Activated T-helper 1 cell treated with Interleukin-2 at 50 U/mL for 16 hours (primary cell): ENCODE measurements around the gene ARFIP2.

Experiments used
- DNase-seq: peaks from one replicate; pipeline ENCODE4 v3.0.0-alpha.2; 2020; ENCODE audit warnings: low read depth

ARFIP2 gene

DNA sequence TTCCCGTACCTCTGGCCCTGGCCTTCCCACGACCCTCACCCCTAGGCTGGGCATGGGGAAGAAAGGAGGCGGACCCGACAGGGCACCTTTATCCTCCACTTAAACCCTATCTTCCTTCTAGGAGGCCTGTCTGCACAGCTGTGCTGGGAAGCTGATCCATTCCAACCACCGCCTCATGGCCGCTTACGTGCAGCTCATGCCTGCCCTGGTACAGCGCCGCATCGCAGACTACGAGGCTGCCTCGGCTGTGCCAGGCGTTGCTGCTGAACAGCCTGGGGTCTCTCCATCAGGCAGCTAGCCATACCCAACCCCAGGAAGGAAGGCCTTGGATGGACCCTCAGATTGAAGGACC lies 769 bp upstream of the ARFIP2 start:
- no peak for DNase-seq

DNA sequence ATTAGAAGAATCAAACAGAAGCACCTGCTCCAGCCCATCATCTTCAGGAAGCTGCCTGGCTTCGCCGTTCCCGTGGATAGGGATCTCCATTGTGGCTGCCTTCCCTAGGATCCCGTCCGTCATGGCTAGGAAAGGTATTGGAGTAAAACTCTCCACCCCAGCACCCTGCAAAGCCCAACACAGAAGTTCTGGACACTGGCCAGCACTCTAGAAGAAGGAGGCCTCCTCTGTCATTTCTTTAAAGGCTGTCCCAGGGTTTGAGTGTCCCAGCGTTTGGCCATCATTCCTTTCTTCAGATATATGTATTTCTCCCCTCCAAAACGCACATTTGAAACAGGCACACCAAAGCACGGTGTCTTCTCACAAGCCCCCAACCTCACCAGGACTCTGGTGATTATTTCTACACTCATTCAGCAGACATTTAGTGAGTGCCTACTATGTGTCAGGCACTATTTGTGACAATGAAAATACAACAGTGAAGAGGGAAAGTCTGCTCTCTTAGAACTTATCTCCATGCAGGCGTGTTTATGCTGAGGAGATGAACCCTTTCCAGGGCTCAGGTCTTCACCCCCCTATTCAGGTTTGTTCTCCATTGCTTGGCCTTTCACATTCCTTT lies 724 bp downstream of the ARFIP2 start:
- DNase-seq: no peak

DNA sequence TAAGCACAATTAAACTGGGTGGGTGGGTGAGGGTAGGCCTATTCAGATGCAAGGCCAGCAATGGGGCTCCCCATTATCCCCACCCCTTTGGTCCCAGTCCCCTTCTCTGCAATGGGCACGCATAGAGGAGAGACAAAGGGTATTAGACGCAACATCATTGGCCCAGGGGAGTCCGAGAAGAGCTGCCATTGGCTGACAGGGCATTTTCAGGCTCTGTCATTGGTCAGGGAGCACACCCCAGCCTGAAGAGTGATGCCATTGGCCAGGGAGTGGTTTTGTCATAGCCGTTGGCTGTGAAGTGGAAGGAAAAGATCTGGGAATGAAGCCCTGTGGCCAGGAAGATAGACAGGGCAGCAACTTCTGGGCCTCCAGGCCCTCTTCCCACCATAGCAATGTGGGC lies 4.6 kb downstream of the ARFIP2 start:
- no peak for DNase-seq

DNA sequence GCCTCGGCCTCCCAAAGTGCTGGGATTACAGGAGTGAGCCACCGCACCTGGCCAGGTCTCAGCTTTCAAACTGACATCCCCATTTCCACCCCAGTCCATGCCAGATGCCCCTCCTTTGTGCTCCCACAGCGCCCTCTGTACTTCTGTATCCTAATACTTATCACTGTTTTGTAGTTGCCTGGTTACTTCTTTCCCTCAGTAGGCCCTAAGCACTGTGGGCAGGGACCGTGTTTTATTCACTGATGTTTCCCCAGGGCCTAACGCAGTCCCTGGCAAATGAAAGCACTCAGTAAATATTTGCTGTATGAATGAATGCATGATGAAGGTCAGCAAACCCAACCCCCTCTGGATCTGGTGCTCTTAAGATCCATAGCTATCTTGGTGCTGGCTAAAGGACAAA lies 5.2 kb downstream of the ARFIP2 start:
- DNase-seq: no peak

DNA sequence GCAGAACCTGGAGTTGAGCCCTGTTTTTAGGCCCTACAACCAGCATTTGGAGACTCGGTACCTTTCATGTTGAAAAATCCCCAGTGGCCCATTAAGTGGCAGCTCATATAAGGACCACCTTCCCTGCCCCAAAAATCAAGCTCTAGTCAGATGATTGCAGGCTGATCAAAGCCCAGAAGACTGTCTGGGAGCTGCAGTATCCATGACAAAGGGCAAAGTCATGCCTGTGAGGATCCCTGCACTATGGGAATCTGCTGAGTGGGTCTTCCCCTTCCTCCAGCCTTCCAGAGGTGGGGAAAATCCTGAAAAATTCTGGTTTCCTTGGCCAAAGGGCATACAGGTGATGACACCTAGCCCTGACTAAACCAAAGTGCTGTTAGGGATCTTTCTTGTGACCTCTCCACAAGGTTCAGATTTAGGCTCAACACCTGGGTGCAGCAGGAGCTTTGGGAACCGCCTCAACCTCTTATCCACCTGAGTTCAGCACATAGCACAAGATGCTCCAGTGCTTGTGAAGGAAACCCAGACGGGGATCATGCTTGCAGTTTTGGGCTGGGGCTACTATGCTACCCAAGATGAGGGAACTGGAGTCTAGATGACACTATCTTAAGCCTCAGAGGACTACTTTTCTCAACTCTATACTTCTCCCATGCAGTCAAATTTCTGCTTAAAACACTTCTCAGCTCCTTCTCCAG lies 6.2 kb downstream of the ARFIP2 start:
- DNase-seq: no peak

GRCh38 chr11:6474413-6474792 lies 6.7 kb downstream of the ARFIP2 start:
- no peak for DNase-seq

DNA sequence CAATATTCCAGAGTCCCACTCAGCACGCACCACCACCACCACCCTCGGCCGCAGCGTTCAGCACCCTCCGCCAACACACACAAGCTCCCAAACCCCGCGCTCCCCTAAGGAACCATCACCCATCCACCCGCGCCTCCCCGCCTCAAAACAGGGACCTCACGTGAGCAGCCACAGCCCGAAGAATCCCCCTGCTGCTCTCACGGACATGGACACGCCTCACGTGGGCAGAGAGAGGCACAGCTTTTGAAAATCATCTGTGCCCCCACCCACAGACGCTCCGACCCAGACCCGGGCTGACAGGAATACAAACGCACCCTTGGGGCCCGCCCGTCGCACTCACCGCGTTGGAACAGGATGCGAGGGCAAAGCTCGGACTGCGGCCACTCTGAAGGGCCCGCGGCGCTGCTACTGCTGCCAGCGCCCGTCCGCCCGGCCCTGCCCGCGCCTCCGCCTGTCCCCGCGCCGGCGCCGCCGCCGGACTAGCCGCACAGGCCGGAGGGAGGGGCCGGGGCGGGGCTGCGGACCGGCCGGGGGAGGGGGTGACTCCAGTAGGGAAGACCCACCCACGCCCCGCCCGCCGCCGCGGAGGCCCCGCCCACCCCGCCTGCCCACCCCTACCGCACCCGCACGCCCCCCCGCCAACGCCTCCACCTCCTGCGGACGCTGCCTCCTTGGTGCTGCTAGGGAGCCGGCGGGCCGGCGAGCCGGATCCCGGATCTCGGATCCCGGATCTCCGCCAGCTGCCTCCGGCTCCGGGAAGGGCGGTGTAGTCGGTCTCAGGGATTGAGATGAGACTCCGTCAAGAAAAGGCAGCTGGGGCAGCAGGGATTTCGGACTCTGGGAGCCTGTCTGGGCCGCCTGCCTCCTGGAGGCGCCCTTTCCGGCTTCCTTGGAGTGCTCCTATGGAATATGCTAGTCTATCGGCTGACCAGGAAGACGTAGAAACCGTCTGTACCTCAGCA lies 7.4 kb downstream of the ARFIP2 start, which contains the start of gene TRIM3:
Gene TRIM3, minus strand, starts transcription at position 491 of the 962 bp plus-strand sequence. CDS start 8,246 bp downstream, outside the sequence.
- DNase-seq: peak; percentile 67

DNA sequence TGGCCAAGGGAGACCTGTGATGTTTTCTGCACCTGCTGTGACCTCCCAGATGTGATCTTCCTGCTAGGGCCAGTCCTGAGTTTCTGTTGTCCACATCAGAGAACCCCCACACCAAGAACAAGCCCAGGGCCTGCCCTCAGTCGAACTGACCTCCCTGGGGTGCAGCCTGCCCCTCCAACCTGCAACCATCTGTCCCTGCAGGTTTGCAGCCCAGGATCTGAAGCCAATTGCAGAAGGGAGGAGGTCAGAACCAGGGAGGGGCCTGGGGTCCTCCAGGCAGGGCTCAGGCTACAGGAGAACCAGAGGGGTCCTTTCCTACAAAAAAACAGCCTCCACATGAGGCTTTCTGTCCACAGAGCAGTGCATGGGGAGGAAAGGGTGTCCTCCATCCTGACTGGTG lies 8.2 kb downstream of the ARFIP2 start:
- DNase-seq: no peak

GRCh38 chr11:6469599-6469998 lies 11.5 kb downstream of the ARFIP2 start:
- no peak for DNase-seq

DNA sequence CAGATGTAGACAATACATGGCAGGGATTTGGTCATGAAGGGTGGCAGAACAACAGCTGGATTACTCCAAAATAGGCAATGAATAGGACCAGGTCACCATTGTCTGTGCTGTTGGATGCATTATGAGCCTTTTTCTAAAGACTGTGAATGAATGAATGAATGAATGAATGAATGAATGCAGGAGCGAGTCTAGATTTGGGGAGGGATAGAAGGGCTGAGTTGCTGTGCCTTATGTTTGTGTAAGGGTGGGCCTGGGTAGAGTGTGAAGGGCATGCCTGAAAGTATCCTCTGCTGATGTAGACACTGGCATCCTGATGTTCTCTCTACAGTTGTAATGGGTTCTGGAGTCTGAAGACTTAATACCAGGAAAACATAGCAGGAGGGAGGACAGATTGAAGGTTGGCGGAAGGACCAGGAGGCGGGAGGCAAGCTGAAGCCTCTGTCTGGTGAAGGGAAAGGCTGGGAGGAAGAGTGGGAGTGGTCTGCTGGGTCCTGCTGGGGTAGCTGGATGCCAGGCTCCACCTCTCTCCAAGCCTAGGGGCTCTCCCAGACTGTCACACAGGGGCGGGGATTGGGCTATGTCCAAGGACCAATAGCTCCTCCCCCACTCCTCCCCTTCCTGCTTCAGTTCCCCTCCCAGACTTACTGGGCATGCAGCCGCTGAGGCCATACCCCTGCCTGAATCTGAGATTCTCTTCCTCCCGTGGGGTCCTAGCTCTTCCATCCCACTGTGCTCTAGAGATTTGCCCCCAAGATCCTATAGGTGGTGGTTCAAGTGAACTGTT lies 12.2 kb downstream of the ARFIP2 start:
- DNase-seq: no peak

GRCh38 chr11:6459099-6459450 lies 22.1 kb downstream of the ARFIP2 start:
- no peak for DNase-seq

- DNase-seq: no peak
Observed at GRCh38 chr11:6458352-6459098, 22.6 kb downstream of the ARFIP2 start.

DNA sequence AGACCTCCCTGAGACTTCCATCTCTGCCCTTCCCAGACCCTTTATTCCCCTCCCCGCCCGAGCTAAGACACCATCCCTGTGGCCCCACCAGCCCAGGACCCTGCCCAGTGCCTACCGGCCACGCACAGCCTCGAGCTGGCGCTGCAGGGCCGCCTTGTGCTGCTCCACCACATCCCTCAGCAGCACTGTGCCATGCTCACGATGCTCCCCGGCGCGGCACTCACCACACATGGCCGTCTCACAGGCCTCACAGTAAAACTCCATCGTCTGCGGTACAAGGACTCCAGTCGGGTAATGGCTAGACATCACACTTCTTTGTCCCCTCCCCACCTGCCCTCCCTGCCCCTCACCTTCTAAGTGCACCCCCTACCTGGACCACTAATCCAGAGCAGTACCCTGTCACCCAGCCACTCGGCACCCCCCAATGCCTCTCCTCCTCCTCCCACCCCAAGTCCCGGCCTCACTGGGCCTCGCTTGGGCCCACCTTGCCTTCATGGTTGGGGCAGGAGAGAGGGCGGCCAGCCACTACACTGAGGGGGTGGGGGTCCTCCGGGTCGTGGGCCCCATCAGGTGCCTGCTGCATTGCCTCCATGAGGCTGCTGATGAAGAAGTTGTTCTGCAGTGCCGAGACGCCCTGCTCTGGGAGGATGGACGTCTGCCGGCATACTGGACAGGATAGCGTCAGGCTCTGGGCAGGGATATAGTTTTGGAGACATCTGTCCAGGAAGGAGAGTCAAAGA lies 23.4 kb downstream of the ARFIP2 start:
- no peak for DNase-seq

- no peak for DNase-seq
Observed at GRCh38 chr11:6456361-6457073, 24.6 kb downstream of the ARFIP2 start.

DNA sequence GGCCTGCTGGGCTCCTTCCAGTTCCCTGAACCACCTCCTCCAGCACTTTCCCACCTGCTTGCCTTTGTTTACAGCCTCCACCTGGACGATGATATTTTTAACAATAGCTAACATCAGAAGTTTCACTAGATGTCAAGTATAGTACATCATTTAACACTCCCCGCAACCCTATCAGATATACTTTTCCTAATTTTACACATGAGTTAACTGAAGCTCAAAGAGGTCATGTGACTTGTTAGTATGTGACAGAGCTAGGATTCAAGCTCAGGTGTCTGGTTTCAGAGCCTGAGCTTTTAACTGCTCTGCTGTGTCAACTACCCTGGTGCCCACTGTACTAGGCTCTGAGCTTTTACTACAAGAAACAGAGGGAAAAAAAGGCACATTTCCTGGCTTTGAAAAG lies 26.1 kb downstream of the ARFIP2 start:
- no peak for DNase-seq

DNA sequence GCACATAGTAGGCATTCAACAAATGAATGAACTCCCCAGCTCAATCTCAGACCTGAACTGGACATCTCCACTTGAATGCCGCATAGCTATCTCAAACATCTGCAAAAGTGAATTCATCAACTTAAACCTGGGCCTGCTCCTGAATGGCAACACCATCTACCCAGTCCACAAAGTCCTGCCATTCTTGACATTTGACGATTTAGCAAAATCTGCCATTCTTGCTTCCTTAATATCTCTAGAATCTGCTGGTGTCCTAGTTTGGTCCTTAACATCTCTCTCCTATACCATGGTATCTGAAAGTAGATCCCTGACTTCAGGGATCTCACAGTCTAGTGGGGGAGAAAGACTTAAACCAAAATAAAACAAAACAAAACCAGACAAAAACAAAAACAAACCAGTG lies 28.0 kb downstream of the ARFIP2 start:
- no peak for DNase-seq

DNA sequence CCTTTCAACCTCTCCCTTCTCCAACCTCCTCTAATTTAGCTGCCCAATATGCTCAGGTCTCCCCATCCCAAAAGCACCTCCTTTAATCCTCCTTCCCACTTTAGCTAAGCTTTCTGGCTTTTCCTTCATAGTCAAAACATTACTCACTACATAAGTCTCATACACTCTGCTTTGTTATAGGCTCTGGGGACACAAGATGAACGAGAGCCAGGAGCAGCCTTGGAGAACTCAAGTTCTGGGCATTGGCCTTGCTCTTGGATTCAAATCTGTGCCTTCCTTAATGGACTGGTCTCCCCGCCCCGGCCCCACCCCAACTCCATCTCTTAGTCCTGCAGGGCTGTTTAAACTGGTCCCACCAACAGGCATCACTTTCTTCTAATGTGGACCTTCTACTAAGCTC lies 28.9 kb downstream of the ARFIP2 start:
- DNase-seq: no peak

DNA sequence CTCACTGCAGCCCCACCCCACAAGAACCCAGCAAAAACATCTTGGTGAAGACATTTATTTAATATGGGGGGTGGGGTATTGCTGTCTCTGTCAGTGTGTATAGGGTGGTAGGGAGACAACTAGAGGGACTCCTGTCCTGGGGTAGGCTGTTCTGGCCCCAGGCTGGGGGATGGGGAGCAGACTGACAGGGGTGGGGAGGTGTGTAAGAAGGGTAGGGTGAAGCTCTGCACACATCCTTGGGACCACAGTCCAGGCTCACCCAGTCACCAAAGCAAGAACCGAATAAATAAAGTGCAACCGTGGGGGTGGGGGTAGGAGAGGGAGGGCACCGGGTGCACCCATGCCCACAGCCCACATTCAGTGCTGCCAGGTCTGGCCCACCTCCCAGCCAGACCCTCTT lies 32.6 kb downstream of the ARFIP2 start:
- DNase-seq: no peak

DNA sequence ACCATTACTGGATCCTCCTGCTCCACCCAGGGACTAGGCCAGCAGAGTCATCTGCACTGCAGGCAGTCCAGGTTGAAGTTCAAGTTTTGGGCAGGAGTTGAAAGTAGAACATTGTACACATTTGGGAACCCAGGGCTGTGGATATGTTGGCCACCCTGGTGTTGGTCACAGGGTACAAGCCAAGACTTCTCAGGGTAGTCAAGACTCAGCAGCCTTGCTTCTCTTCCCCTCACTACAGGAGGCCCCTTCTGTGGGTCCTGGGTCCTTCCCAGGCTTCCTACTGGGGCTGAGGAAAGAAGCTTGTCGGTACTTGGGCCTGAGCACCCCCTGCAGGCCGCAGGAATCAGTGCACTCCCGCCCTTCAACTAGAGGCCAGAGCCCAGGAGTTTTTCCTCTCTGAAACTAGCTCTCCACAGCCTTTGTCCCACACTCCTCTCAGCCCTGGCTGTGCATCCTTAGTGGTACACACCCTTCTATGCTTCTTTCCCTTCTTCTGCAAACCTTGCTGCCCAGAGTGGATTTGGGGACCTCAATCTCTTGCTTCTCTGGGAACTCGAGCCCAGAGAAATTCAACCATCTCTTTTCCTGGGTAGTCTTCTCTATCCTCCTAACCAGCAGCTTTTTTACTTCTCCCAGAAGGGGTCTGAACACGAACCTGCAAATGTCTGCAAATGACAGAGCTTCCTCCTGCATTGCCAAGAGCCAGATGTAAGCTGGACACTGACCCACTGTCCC lies 37.7 kb downstream of the ARFIP2 start:
- peak; percentile 20 for DNase-seq
